GM13977 (cell line): ENCODE data around the gene PPP4C.
A peak's percentile ranks its signal among the peaks of the same experiment; 100 is the strongest.

ENCODE experiments used
- DNase-seq: peaks from one replicate; pipeline ENCODE4 v3.0.0; 2012; ENCODE audit warnings: low spot score
- CTCF ChIP-seq: IDR thresholded peaks from 2 replicates; pipeline ENCODE4 v1.5.1; 2012; ENCODE audit warnings: mild to moderate bottlenecking, control low read depth; ENCODE audit not compliant: insufficient read depth; ENCODE audit errors: extremely low read depth, missing control alignments
- in situ Hi-C: fragments of 300-500 bp; cut with MboI; formaldehyde crosslinking; loops from one replicate; pipeline ENCODE4 v1.12.0; 2022; ENCODE audit warnings: low sequenced_read_pairs, low pct_unique_long_range_greater_than_20kb, mixed read lengths, inconsistent platforms; ENCODE audit not compliant: unreplicated experiment

The PPP4C gene

GRCh38 chr16:30079480-30079879 lies 3.7 kb downstream of the PPP4C start:
- no peak for TF ChIP-seq CTCF
- in situ Hi-C loops: no loop called here
- no peak for DNase-seq

- in situ Hi-C loops: no loop called here
- no peak for DNase-seq
- TF ChIP-seq CTCF: peak; percentile 5
These were observed 6.8 kb downstream of the PPP4C start for GRCh38 chr16:30082545-30083090.

GRCh38 chr16:30083216-30084055 lies 7.6 kb downstream of the PPP4C start:
- no peak for DNase-seq
- TF ChIP-seq CTCF: no peak
- in situ Hi-C loops: no loop called here

- DNase-seq: no peak
- in situ Hi-C loops: no loop called here
- no peak for TF ChIP-seq CTCF
These were observed 8.5 kb downstream of the PPP4C start for GRCh38 chr16:30084096-30084815.

GRCh38 chr16:30084816-30085159 lies 9.0 kb downstream of the PPP4C start:
- no peak for TF ChIP-seq CTCF
- DNase-seq: no peak
- in situ Hi-C loops: no loop called here

GRCh38 chr16:30085247-30085646 lies 9.5 kb downstream of the PPP4C start:
- in situ Hi-C loops: no loop called here
- TF ChIP-seq CTCF: no peak
- DNase-seq: no peak
